Lung (tissue), 12 donors: ENCODE measurements around the gene KLHL29. TPM values are rescaled to one million over a fixed set of nuclear protein-coding genes. Genes with fewer than 3 reads are reported as not detected.

Experiments used
- ATAC-seq: fragments of 200-7000 bp; cut with Tn5 transposase; one replicate; pipeline ENCODE4 v1.9.1; 2020; ENCODE audit warnings: moderate number of reproducible peaks; ENCODE audit not compliant: insufficient read depth, low FRiP score
- DNase-seq, 3 donors: peaks; one replicate each; pipeline ENCODE4 v3.0.0-alpha.2; 2013 to 2017
- H3K27ac ChIP-seq, 2 donors: one replicate each; pipeline ENCODE4 v1.5.1; 2013; ENCODE audit warnings: mild to moderate bottlenecking in 2 of 2, moderate library complexity in 2 of 2, control low read depth in 1 of 2, inconsistent platforms in 1 of 2, low read depth in 1 of 2, low read length in 1 of 2
- H3K27me3 ChIP-seq, 3 donors: one replicate each; pipeline ENCODE4 v1.5.1; 2013; ENCODE audit warnings: low read length in 2 of 3; ENCODE audit not compliant: control insufficient read depth in 3 of 3, insufficient read depth in 3 of 3
- H3K36me3 ChIP-seq, 4 donors: one replicate each; pipeline ENCODE4 v1.5.1; 2013; ENCODE audit warnings: low read length in 4 of 4, mild to moderate bottlenecking in 1 of 4, moderate library complexity in 1 of 4; ENCODE audit not compliant: control insufficient read depth in 4 of 4, insufficient read depth in 4 of 4
- H3K4me1 ChIP-seq, 5 donors: one replicate each; pipeline ENCODE4 v1.5.1; 2013; ENCODE audit warnings: low read length in 5 of 5, mild to moderate bottlenecking in 2 of 5, moderate library complexity in 1 of 5; ENCODE audit not compliant: control insufficient read depth in 5 of 5, insufficient read depth in 5 of 5
- H3K4me3 ChIP-seq: one replicate; pipeline ENCODE4 v1.5.1; 2013; ENCODE audit warnings: mild to moderate bottlenecking, control low read depth, moderate library complexity
- H3K9ac ChIP-seq, 2 donors: one replicate each; pipeline ENCODE4 v1.5.1; 2013; ENCODE audit warnings: low read length in 2 of 2, control low read depth in 1 of 2; ENCODE audit not compliant: insufficient read depth in 1 of 2
- H3K9me3 ChIP-seq, 4 donors: one replicate each; pipeline ENCODE4 v1.5.1; 2013; ENCODE audit warnings: low read length in 3 of 4, mild to moderate bottlenecking in 1 of 4, moderate library complexity in 1 of 4; ENCODE audit not compliant: control insufficient read depth in 4 of 4, insufficient read depth in 3 of 4
- WGBS, 2 donors: extraction: QIAGEN DNeasy Blood & Tissue Kit; methylation state at CpG; one replicate each; pipeline ENCODE4 v1.1.7; 2013; 5-methylcytosine and 5-hydroxymethylcytosine counted together
- polyA plus RNA-seq, 2 donors: library from polyadenylated mRNA; stranded (reverse); fragments of 200-250 nt; gene quantifications; one replicate each; pipeline ENCODE4 v1.2.1, GENCODE V29; 2013
- total RNA-seq, 2 donors: library from RNA; depleted of rRNA in 1 of 2; stranded (reverse); fragments of >200 nt in 1 of 2; gene quantifications; one replicate each; pipeline ENCODE4 v1.2.1, GENCODE V29; 2014 to 2021
- TF ChIP-seq, protein P1 (sequence below): IDR thresholded peaks from 2 replicates; pipeline ENCODE4 v1.5.1; 2012; ENCODE audit warnings: mild to moderate bottlenecking; ENCODE audit errors: control extremely low read depth, extremely low read depth
- donor health status: control.
- donor health status: control.
- donor health status: Bipolar disorder and iron deficiency.
- donor health status: healthy.
- donor health status: DM: yes; HTN: yes; CAD: no.

KLHL29 gene
- total and polyA plus RNA-seq, 4 donors, result 2.7 to 16.2 (median 3.5) TPM

DNA sequence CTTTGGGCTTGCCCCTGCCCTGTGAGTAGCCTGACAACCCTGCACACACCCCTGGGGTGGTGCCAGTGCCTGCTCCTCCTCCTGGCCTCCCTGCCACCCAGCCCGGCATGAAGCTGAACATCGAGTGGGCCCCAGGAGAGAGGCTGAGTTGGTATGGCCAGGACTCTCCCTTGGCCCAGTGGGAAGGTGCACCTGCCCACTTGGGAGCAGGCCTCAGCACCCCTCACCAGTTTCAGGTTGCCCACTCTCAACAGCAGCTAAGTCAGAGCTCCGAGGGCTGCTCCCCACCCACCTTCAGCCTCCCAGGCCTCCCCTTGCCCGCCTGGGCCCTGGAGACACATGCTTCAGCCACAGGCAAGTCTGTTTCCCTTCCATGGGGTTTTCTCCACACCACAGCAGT is 203.1 kb downstream of the KLHL29 start:
- no peak overlapping the region for H3K27ac ChIP-seq
- DNase-seq, result no peak
- TF ChIP-seq, protein P1, sequence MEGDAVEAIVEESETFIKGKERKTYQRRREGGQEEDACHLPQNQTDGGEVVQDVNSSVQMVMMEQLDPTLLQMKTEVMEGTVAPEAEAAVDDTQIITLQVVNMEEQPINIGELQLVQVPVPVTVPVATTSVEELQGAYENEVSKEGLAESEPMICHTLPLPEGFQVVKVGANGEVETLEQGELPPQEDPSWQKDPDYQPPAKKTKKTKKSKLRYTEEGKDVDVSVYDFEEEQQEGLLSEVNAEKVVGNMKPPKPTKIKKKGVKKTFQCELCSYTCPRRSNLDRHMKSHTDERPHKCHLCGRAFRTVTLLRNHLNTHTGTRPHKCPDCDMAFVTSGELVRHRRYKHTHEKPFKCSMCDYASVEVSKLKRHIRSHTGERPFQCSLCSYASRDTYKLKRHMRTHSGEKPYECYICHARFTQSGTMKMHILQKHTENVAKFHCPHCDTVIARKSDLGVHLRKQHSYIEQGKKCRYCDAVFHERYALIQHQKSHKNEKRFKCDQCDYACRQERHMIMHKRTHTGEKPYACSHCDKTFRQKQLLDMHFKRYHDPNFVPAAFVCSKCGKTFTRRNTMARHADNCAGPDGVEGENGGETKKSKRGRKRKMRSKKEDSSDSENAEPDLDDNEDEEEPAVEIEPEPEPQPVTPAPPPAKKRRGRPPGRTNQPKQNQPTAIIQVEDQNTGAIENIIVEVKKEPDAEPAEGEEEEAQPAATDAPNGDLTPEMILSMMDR, result no peak
- 93% methylated on average over 4 of the region's 4 CpGs for WGBS, 2 donors
- H3K9me3 ChIP-seq, result no peaks in the 10 kb centered on the region
- peaks cover 0 to 7% (median 0%) of the 10 kb centered on the region in 5 donors for H3K4me1 ChIP-seq
- no peak overlapping the region for H3K4me3 ChIP-seq
- no peaks in the 10 kb centered on the region for H3K27me3 ChIP-seq
- no peaks in the 10 kb centered on the region for H3K36me3 ChIP-seq
- no peak overlapping the region for H3K9ac ChIP-seq
- no peak for ATAC-seq

DNA sequence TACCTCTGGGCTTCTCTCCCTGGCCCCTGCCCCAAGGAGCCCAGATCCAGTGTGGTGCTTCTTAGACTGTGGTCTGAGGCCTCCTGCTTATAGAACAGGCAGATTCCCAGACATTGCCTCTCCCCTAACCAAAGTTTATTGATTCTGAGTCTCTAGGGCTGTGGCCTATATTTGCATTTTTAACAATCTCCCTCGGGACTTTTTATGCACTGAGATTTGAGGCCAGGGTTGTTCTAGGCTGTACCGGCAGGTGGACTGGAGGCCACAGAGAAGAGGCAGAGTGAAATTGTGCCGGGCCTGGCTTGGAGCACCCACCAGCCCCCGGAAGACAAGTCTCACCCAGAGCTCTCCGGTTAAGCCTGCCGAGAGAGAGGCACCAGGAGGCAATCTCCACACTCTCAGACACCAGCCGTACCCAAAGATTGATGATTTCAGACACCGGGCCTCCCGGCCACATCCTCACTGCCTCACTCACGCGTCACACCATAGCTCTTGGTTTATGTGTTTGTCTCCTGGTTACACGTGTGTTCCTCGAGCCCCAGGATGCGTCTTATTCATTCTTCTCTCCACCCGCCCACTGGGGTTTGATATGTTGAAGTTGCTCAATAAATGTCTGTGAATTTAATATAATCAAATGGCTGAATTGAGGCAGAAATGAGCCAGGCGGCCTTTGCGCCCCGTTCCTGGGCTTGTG is 203.7 kb downstream of the KLHL29 start:
- no peak overlapping the region for H3K4me3 ChIP-seq
- ATAC-seq, result no peak
- H3K36me3 ChIP-seq, result no peaks in the 10 kb centered on the region
- no peaks in the 10 kb centered on the region for H3K27me3 ChIP-seq
- DNase-seq, result no peak
- no peaks in the 10 kb centered on the region for H3K9me3 ChIP-seq
- no peak overlapping the region for H3K9ac ChIP-seq
- 93 to 94% methylated on average over 18 of the region's 18 CpGs for WGBS, 2 donors
- no peak overlapping the region for H3K27ac ChIP-seq
- TF ChIP-seq, protein P1, result no peak
- H3K4me1 ChIP-seq, result peaks cover 0 to 7% (median 0%) of the 10 kb centered on the region in 5 donors

DNA sequence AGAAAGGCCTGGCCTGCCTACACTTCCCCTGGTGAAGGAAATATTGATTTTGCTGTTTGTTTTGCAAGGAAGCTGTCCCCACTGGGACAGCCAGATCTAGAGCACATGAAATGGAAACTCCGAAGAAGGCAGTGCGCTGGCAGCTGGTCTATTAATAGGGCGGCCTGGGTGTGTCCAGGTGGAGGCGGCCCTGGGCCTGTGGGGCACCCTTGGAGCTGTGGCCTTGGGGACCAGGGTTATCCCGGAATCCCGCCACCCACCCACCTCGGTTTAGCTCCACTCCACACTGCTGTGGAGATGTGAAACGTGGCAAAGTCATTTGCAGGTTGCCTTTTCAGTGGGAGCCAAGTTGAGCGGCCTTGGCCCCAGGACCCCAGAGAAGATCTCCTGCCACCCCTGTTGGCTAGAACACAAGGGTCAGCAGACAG is 204.3 kb downstream of the KLHL29 start:
- Histone ChIP-seq H3K27ac (no peak overlapping the region), H3K4me3 (no peak overlapping the region), H3K9ac (no peak overlapping the region), H3K9me3 (no peaks in the 10 kb centered on the region), H3K36me3 (no peaks in the 10 kb centered on the region), H3K4me1 (peaks cover 0 to 7% (median 0%) of the 10 kb centered on the region in 5 donors), H3K27me3 (no peaks in the 10 kb centered on the region)
- 95% methylated on average over 9 of the region's 9 CpGs for WGBS, 2 donors
- TF ChIP-seq, protein P1, result no peak
- DNase-seq, result no peak
- ATAC-seq, result no peak
